Stimulated activated effector memory CD8-positive, alpha-beta T cell treated with anti-CD3 and anti-CD28 coated beads, Interleukin-12 subunit alpha, Interleukin-12 subunit beta, amount 100 ng/mL, for 72 hours (primary cell): Measurements from ENCODE around the gene THOC5.

ENCODE experiments used
- ATAC-seq: fragments of 150-1000 bp; cut with Tn5 transposase; 2 replicates; pipeline ENCODE4 v1.10.0; 2021
- DNase-seq, 2 donors: peaks; one replicate each; pipeline ENCODE4 v3.0.0; 2021 to 2022; ENCODE audit warnings: low spot score in 2 of 2
- H3K27ac Mint-ChIP-seq: one replicate; pipeline ENCODE4 v1.8.0; 2022; ENCODE audit warnings: mild to moderate bottlenecking, mixed read lengths
- H3K36me3 Mint-ChIP-seq: one replicate; pipeline ENCODE4 v1.8.0; 2022; ENCODE audit warnings: mild to moderate bottlenecking, mixed read lengths
- H3K4me1 Mint-ChIP-seq: one replicate; pipeline ENCODE4 v1.8.0; 2022; ENCODE audit warnings: mixed read lengths
- H3K4me3 Mint-ChIP-seq: one replicate; pipeline ENCODE4 v1.8.0; 2022; ENCODE audit warnings: mild to moderate bottlenecking, mixed read lengths
- H3K9me3 Mint-ChIP-seq: one replicate; pipeline ENCODE4 v1.8.0; 2022; ENCODE audit warnings: mixed read lengths

The THOC5 gene

DNA sequence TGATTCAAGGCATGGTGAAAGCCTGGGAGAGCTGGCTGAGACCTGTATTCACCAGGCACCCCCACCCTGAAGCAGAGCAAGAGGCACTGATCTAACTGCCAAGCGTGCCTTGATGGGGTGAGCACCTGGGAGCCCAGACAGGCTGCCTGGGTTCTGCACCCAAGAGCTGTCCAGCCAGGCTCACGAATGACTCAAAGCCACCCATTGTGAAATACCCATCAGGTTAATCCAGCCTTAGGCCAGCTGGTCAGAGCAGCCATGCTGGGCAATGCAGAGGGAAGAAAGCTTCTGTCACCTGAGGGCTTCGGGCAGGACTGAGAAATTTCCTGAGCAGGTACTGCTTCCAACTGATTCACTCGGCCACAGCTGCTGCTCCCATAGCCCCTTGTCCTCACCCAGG is 22.1 kb downstream of the THOC5 start:
- Mint-ChIP-seq H3K4me3 (no peak overlapping the region), H3K4me1 (no peaks in the 10 kb centered on the region), H3K9me3 (no peaks in the 10 kb centered on the region), H3K36me3 (peaks cover 100% of the 10 kb centered on the region), H3K27ac (peak overlapping the region; percentile 45)
- no peak for DNase-seq
- ATAC-seq, result no peak

DNA sequence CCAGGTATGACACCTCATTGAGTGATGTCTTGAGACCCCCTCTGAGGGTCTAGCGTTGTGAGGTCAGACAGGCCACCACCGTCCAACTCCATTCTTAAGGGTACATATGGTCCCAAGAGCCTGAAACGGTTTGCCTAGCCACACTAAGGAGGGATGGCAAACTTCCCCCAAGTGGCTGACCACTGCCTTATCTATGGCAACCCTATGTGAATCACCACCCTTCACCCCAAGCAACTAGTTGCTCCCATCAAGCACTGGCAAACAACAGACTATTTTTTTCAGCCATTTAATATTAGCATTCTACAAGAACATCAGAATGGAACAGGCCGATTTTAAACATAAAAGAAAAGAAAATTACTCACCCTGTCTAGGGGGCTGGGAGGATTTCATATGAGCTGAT is 22.8 kb downstream of the THOC5 start:
- Mint-ChIP-seq H3K4me3 (no peak overlapping the region), H3K4me1 (no peaks in the 10 kb centered on the region), H3K9me3 (no peaks in the 10 kb centered on the region), H3K36me3 (peaks cover 100% of the 10 kb centered on the region), H3K27ac (peak overlapping the region; percentile 45)
- no peak for ATAC-seq
- DNase-seq, result no peak

DNA sequence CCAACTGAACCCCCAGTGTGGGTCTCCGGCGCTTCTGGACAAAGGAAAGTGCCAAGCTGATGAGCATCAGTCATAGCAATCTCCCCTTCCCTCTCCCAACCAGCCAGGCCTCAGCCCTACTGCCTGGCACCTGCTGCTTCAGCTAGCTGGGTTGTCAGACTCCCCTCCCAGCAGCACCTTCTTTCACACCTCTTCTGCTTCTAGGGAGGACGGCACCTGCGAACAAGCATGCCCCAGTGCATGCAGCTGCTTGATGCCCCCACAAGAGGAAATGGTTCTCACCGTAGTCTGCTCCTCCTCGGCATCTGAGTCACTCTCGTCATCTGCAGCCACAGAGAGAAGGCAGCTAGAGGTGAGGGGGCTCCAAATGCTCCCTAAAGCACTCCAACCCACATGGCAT is 25.4 kb downstream of the THOC5 start:
- DNase-seq (no peak), ATAC-seq (no peak)
- H3K9me3 Mint-ChIP-seq, result no peaks in the 10 kb centered on the region
- H3K36me3 Mint-ChIP-seq, result peaks cover 100% of the 10 kb centered on the region
- no peaks in the 10 kb centered on the region for H3K4me1 Mint-ChIP-seq
- no peak overlapping the region for H3K27ac Mint-ChIP-seq
- H3K4me3 Mint-ChIP-seq, result no peak overlapping the region

DNA sequence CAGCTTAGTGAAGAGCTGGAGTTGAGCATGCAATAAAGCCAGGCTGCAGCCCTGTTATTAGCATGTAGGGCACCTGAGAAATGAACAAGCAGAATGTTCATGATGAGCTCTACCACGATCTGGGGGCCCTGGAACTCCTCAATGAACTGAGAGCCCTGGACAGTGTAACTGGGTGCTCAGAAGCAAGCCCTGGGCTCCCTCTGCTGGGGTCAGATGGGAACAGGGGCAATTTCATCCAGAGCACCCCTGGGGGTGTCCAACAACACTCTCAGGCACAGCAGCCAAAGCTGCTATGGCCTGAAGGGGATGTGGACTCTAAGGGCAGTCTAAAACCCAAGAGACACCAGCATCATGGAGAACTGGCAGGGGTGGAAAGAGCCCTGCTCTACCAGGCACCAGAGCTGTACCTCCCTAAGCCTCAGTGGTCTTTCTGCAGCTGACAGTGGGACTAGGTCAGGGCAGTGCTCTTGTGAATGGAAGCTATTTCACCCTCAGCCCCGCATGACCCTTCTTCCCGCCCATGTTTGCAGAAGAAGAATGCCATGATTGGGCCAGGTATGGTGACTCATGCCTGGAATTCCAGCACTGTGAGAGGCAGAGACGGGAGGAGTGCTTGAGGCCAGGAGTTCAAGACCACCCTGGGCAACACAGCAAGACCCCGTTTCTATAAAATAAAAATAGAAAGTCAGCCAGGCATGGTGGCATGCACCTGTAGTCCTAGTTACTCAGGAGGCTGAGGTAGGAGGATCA is 28.9 kb downstream of the THOC5 start:
- Mint-ChIP-seq H3K36me3 (peaks cover 99% of the 10 kb centered on the region), H3K9me3 (no peaks in the 10 kb centered on the region), H3K27ac (no peak overlapping the region), H3K4me1 (no peaks in the 10 kb centered on the region), H3K4me3 (no peak overlapping the region)
- no peak for DNase-seq
- ATAC-seq, result peak; percentile 54

DNA sequence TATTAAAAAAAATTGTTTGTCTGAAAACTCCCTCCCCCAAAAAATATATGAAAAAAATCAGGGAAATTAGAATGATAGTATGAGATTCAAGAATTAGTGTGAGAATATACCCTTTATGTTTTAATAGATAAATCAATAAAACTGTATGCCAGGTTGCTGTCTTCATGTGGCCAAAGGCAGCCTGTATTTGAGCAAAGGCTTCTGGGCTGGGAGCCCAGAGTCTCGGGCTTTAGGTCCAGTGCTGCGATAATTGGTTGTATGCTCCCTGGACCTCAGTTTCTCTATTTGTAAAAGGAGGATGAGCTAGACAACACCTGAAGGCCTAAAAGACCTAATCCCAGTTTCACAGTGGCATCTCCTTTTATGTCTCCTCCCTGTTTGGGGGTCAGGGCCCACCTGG is 29.8 kb downstream of the THOC5 start:
- H3K36me3 Mint-ChIP-seq, result peaks cover 99% of the 10 kb centered on the region
- no peaks in the 10 kb centered on the region for H3K9me3 Mint-ChIP-seq
- no peak overlapping the region for H3K4me3 Mint-ChIP-seq
- no peak for ATAC-seq
- no peak overlapping the region for H3K27ac Mint-ChIP-seq
- no peaks in the 10 kb centered on the region for H3K4me1 Mint-ChIP-seq
- DNase-seq, result no peak

DNA sequence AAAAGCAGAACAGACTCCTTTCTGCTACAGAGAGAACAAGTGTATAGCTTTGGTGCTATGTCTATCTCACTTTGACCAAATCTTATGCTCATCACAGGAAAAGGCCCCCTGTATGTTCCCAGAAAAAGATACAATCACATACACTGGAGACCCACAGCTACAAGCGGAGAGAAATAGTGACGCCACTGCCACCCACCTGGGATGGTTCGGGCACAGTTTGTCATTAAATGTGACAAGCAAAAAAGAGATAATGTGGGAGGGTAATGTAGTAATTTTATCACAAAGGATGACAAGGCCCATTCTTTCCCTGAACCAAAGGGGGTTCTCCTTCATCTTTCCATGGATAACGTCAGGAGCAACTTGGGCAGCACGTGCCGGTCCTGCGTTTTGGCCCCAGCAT is 32.0 kb downstream of the THOC5 start:
- no peak for DNase-seq
- no peak for ATAC-seq
- Mint-ChIP-seq H3K4me3 (no peak overlapping the region), H3K27ac (no peak overlapping the region), H3K36me3 (peaks cover 99% of the 10 kb centered on the region), H3K4me1 (no peaks in the 10 kb centered on the region), H3K9me3 (no peaks in the 10 kb centered on the region)

DNA sequence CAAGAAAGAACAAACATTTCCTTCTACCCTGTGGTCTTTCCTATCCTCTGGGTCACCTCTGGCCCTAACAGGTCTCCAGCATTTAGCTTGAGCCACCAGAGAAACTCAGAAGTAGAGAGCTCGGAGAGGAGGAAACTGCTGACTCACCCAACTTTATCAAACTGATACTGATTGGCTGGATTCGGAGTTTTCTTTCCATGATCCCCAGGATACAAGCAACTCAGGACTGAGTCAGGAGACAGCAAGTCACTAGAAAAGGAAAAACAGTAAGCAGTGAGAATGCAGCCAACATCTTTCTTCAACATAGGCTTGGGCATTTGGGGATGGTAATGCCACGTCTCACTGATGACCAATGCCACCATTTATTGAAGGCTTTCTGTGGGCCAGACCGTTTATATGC is 32.7 kb downstream of the THOC5 start:
- Mint-ChIP-seq H3K4me1 (no peaks in the 10 kb centered on the region), H3K36me3 (peaks cover 99% of the 10 kb centered on the region), H3K4me3 (no peak overlapping the region), H3K9me3 (no peaks in the 10 kb centered on the region), H3K27ac (no peak overlapping the region)
- ATAC-seq (no peak), DNase-seq (no peak)

DNA sequence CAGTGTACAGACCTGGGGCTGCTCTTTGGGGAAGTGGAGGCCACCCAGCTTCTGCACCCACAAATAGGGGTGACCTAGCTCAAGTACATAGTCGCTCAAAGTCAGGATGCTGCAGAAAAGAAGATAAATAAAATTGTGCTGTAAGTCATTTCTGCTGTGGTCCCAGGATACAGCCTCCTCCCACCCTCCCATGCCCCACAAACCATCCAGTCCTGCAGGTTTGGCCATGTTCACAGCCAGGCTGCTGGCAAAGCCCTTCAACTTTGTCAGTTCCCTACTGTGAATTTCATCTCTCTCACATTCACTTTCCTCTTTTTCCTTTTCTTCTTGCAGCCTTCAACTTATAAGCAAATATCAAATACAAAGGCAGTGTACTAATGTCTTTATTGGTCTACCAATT is 33.6 kb downstream of the THOC5 start:
- ATAC-seq, result no peak
- Mint-ChIP-seq H3K27ac (no peak overlapping the region), H3K4me1 (no peaks in the 10 kb centered on the region), H3K36me3 (peaks cover 99% of the 10 kb centered on the region), H3K9me3 (no peaks in the 10 kb centered on the region), H3K4me3 (no peak overlapping the region)
- DNase-seq, result no peak

DNA sequence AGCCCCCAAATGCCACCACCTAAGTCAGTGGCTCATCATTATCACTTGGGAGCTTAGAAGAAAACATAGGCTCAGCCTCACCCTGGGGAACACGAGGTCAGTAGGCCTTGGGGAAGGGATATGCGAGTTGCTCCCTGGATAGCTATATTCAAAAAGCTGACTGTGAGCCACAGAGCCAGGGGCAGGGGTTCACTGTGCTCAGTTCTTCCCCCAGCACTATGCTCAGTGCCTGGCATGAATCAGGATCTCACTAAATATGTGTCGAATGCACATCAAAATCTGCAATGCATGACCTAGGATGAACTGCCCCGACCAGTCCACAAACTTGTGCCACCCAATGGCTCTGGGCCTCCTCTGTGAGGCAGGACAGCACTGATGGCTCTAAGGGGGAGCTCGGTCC is 35.1 kb downstream of the THOC5 start:
- no peak for ATAC-seq
- H3K27ac Mint-ChIP-seq, result no peak overlapping the region
- no peaks in the 10 kb centered on the region for H3K4me1 Mint-ChIP-seq
- no peak for DNase-seq
- no peak overlapping the region for H3K4me3 Mint-ChIP-seq
- peaks cover 99% of the 10 kb centered on the region for H3K36me3 Mint-ChIP-seq
- no peaks in the 10 kb centered on the region for H3K9me3 Mint-ChIP-seq

DNA sequence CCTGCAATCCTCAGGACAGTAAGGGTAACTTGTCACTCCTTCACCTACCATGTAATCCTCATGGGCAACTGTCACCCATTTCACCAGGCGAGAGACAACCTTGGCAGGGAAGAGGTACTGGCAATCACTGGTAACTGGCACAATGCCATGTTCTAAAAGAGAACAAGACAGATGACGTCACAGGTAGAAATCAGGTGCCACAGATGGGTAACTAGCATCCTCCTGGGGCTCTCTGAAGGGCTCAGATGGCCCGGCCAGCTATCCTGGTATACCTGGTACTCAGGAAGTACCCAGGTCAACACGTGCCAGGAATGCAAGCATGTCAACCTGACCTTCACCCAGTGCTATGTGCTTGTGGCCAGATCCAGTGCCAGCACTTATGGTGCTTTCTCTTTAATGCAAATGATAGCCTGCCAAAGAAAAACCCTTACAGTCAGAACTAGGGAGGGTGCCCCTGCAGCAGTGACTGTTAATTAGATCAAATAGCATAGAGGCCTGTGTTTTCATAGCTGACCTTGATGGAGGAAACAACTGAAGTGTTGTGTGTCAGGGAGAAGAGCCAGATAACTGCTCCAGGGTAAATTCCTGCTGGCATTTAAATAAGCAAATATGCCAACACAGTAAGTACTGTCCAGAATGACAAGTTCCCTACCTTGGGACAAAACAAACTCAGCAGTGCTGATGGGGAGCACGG is 36.2 kb downstream of the THOC5 start:
- Mint-ChIP-seq H3K9me3 (no peaks in the 10 kb centered on the region), H3K4me3 (no peak overlapping the region), H3K4me1 (no peaks in the 10 kb centered on the region), H3K27ac (no peak overlapping the region), H3K36me3 (peaks cover 99% of the 10 kb centered on the region)
- DNase-seq (no peak), ATAC-seq (no peak)

DNA sequence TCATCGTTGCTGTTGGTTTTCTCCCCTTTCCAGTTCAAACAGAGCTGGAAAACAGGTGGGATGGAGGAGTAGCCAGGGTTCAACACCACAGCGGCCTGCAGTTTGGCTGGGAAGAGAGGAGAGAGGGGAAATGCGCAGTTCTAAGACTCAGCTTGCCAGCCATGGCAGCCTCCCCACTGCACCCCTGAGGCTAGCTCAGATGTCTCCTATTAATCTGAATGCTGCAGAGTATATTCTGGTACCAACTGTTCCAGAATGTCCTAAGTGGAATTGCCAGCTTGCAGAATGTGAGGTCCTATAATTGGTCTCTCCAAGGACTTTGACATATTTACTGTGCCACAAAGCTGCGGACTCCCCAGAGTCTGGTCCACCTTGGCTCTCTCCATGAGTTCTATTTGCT is 41.5 kb downstream of the THOC5 start:
- no peak overlapping the region for H3K27ac Mint-ChIP-seq
- ATAC-seq (no peak), DNase-seq (no peak)
- H3K9me3 Mint-ChIP-seq, result no peaks in the 10 kb centered on the region
- H3K4me1 Mint-ChIP-seq, result no peaks in the 10 kb centered on the region
- H3K4me3 Mint-ChIP-seq, result no peak overlapping the region
- peaks cover 99% of the 10 kb centered on the region for H3K36me3 Mint-ChIP-seq

DNA sequence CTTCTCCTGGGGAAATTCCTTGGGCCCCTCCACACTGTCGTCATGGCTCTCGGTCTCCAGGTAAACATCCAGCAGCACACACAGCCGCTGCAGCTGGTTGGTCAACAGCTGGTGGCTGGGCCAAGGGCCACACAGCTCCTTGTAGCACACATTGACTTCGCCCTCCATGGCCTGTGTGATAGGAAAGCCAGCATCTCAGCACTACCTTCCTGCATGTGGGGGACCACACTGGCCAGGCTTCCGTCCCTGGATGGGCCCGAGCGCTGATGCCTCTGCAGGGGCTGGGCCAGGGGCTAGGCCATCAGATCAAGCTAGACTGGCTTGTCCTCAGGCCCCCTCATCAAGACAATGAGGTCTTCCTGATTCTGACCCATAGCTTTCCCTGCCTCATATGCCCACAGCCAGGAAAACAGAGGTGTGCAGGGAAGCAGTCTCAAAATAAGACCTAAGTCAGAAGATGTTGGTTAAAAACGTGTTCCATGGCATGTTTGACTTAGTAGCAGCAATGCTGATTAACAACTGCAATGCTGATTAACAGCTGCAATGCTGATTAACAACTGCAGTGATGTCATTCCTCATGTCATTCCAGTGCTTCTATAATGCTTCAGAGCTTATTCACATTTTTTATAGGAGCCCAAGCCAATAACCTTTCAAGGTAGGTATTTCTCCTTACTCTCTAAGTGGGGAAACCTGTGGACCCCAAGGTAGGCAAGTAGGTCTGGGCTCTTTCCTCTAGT is 42.3 kb downstream of the THOC5 start:
- no peak overlapping the region for H3K4me3 Mint-ChIP-seq
- H3K9me3 Mint-ChIP-seq, result no peaks in the 10 kb centered on the region
- DNase-seq (no peak), ATAC-seq (no peak)
- H3K36me3 Mint-ChIP-seq, result peaks cover 99% of the 10 kb centered on the region
- H3K27ac Mint-ChIP-seq, result peak overlapping the region; percentile 81
- H3K4me1 Mint-ChIP-seq, result no peaks in the 10 kb centered on the region

DNA sequence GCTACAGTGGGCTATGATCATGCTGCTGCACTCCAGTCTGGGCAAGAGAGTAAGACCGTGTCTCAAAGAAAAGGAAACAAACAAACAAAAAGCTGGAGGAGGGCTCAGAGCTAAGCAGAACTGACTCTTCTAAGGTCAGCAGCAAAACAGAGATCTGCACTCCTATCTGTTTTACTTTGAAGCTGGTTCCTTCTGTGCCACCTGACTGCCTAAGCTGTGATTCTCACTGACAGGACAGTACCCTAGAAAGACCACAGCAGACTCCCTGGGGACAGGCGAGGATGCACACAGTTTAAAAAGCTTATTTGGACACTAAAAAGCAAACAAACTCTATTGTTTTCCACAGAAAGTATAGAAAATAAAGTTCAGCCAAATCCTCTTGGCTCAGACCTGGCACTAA is 43.0 kb downstream of the THOC5 start:
- ATAC-seq (no peak), DNase-seq (no peak)
- H3K4me3 Mint-ChIP-seq, result no peak overlapping the region
- peaks cover 99% of the 10 kb centered on the region for H3K36me3 Mint-ChIP-seq
- no peaks in the 10 kb centered on the region for H3K4me1 Mint-ChIP-seq
- H3K9me3 Mint-ChIP-seq, result no peaks in the 10 kb centered on the region
- H3K27ac Mint-ChIP-seq, result peak overlapping the region; percentile 81

DNA sequence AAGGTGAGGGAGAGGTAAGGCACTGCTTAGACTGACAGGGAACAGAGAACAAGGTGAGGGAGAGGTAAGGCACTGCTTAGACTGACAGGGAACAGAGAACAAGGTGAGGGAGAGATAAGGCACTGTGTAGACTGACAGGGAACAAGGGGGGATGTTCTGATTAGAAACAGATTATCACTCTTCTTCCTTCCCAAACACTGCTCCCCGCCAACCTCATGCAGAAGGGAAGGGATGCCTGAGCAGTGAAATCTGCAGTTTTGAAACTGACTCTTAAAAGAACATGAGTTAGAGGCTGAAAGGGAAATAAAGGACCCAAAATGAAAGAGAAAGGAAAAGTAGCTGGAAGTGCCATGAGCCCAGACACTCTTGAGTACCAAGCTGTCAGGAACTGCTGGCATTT is 43.7 kb downstream of the THOC5 start:
- peaks cover 96% of the 10 kb centered on the region for H3K36me3 Mint-ChIP-seq
- no peaks in the 10 kb centered on the region for H3K9me3 Mint-ChIP-seq
- H3K27ac Mint-ChIP-seq, result peak overlapping the region; percentile 81
- no peak overlapping the region for H3K4me3 Mint-ChIP-seq
- ATAC-seq, result no peak
- no peaks in the 10 kb centered on the region for H3K4me1 Mint-ChIP-seq
- DNase-seq, result no peak

DNA sequence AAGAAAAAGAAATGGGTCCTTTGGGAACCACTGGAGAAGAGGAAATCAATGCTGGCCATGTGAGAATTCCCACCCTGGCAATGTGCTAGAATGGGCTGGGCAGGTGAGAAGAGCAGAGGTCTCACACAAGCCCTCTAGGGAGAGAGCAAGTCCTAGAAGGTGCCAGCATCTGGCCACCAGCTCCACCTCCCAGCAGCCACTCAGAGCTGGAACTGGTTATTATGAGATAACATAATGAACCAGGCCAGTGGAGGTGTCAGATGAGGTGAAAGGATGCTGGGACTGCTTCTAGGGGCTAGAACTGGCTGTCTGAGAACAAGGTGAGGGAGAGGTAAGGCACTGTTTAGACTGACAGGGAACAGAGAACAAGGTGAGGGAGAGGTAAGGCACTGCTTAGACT is 44.3 kb downstream of the THOC5 start:
- Mint-ChIP-seq H3K4me3 (no peak overlapping the region), H3K4me1 (no peaks in the 10 kb centered on the region), H3K36me3 (peaks cover 91% of the 10 kb centered on the region), H3K9me3 (no peaks in the 10 kb centered on the region), H3K27ac (peak overlapping the region; percentile 72)
- no peak for ATAC-seq
- DNase-seq, result no peak
